Caco-2 (cell line): ENCODE measurements around the gene DIS3L2. TPM values are rescaled to one million over a fixed set of nuclear protein-coding genes. Genes with fewer than 3 reads are reported as not detected.

ENCODE experiments used
- BruUV-seq: library from RNA; stranded (reverse); fragments of 400-500 nt; replicated peaks from 2 replicates; lab custom pipeline; 2021; lab: Mats Ljungman, UMichigan
- CTCF ChIA-PET: fragments of 300-600 bp; sonication (Branson Sonifier 250); formaldehyde crosslinking; loops from one replicate; lab custom pipeline; 2022; ENCODE audit warnings: antibody characterized with exemption; lab: Charles Lee
- POLR2A ChIA-PET: fragments of 300-600 bp; sonication (Branson Sonifier 250); formaldehyde crosslinking; loops from one replicate; lab custom pipeline; 2022; ENCODE audit warnings: antibody characterized with exemption; lab: Charles Lee
- DNase-seq, 2 experiments: peaks; one replicate each; pipeline versions ENCODE4 v3.0.0 to v3.0.0-alpha.2; 2020 to 2022
- H3K27me3 ChIP-seq: replicated peaks from 2 replicates; pipeline ENCODE4 v1.6.0; 2011; ENCODE audit warnings: low read length; ENCODE audit not compliant: control insufficient read depth, insufficient read depth
- H3K36me3 ChIP-seq: 2 replicates; pipeline ENCODE4 v1.5.1; 2011; ENCODE audit warnings: low read length; ENCODE audit not compliant: control insufficient read depth, insufficient read depth
- H3K4me1 ChIP-seq: fragments of 250-450 bp; sonication (Bioruptor Pico); 2 replicates; pipeline ENCODE4 v1.5.1; 2020; ENCODE audit warnings: mild to moderate bottlenecking
- H3K4me3 ChIP-seq: 2 replicates; pipeline ENCODE4 v1.5.1; 2011; ENCODE audit warnings: low read depth, mild to moderate bottlenecking, control low read depth, low read length
- H3K9me3 ChIP-seq: fragments of 250-450 bp; sonication (Bioruptor Pico); 2 replicates; pipeline ENCODE4 v1.5.1; 2020; ENCODE audit warnings: mild to moderate bottlenecking, moderate library complexity
- H3K27ac Mint-ChIP-seq: one replicate; pipeline ENCODE4 v1.8.0; 2022; ENCODE audit warnings: mixed read lengths; ENCODE audit not compliant: unreplicated experiment
- H3K27me3 Mint-ChIP-seq: one replicate; pipeline ENCODE4 v1.8.0; 2022; ENCODE audit warnings: mixed read lengths; ENCODE audit not compliant: insufficient read depth, unreplicated experiment
- H3K36me3 Mint-ChIP-seq: one replicate; pipeline ENCODE4 v1.8.0; 2022; ENCODE audit warnings: mild to moderate bottlenecking, mixed read lengths; ENCODE audit not compliant: insufficient read depth, unreplicated experiment
- H3K4me1 Mint-ChIP-seq: one replicate; pipeline ENCODE4 v1.8.0; 2022; ENCODE audit warnings: low read depth, mixed read lengths; ENCODE audit not compliant: unreplicated experiment
- H3K4me3 Mint-ChIP-seq: one replicate; pipeline ENCODE4 v1.8.0; 2022; ENCODE audit warnings: mild to moderate bottlenecking, moderate library complexity, mixed read lengths; ENCODE audit not compliant: unreplicated experiment
- H3K9me3 Mint-ChIP-seq: one replicate; pipeline ENCODE4 v1.8.0; 2022; ENCODE audit warnings: mixed read lengths; ENCODE audit not compliant: unreplicated experiment
- intact Hi-C: fragments of 100-400 bp; cut with micrococcal nuclease; formaldehyde crosslinking; loops from one replicate; pipeline ENCODE4 v1.10.0; 2022; ENCODE audit not compliant: unreplicated experiment
- total RNA-seq: library from RNA; stranded (reverse); gene quantifications from 2 replicates; pipeline ENCODE4 v1.2.3, GENCODE V29; 2022
- TF ChIP-seq, protein P1 (sequence below), 2 experiments: fragments of 200-600 bp in 1 of 2; IDR thresholded peaks; 1 replicate in 1 of 2; 2 replicates in 1 of 2; pipeline versions ENCODE4 v1.5.1 to v1.8.0; 2011 to 2022; ENCODE audit warnings: antibody characterized with exemption in 1 of 2, control low read depth in 1 of 2, inconsistent platforms in 1 of 2, low read depth in 1 of 2, low read length in 1 of 2, mild to moderate bottlenecking in 1 of 2, moderate library complexity in 1 of 2; ENCODE audit not compliant: insufficient read depth in 1 of 2, severe bottlenecking in 1 of 2, unreplicated experiment in 1 of 2

Gene DIS3L2
- total RNA-seq, 1 experiment from 2014 or later: 15.5 TPM

- Mint-ChIP-seq H3K4me1 (no peaks in the 10 kb centered on the region), H3K27me3 (no peaks in the 10 kb centered on the region), H3K9me3 (no peaks in the 10 kb centered on the region), H3K27ac (no peak overlapping the region), H3K4me3 (no peak overlapping the region), H3K36me3 (no peaks in the 10 kb centered on the region)
- Histone ChIP-seq H3K4me3 (no peak overlapping the region), H3K9me3 (no peaks in the 10 kb centered on the region), H3K4me1 (no peaks in the 10 kb centered on the region), H3K27me3 (no peaks in the 10 kb centered on the region), H3K36me3 (no peaks in the 10 kb centered on the region)
- intact Hi-C loops: no loop called here
- ChIA-PET POLR2A (no interaction called here), CTCF (no interaction called here)
- no peak for DNase-seq
- BruUV-seq: no TSS peak
- TF ChIP-seq, protein P1, sequence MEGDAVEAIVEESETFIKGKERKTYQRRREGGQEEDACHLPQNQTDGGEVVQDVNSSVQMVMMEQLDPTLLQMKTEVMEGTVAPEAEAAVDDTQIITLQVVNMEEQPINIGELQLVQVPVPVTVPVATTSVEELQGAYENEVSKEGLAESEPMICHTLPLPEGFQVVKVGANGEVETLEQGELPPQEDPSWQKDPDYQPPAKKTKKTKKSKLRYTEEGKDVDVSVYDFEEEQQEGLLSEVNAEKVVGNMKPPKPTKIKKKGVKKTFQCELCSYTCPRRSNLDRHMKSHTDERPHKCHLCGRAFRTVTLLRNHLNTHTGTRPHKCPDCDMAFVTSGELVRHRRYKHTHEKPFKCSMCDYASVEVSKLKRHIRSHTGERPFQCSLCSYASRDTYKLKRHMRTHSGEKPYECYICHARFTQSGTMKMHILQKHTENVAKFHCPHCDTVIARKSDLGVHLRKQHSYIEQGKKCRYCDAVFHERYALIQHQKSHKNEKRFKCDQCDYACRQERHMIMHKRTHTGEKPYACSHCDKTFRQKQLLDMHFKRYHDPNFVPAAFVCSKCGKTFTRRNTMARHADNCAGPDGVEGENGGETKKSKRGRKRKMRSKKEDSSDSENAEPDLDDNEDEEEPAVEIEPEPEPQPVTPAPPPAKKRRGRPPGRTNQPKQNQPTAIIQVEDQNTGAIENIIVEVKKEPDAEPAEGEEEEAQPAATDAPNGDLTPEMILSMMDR (IDR thresholded peaks at IDR 0.05; ENCODE audit: insufficient read depth in 1 of 2, low read depth in 1 of 2, low read length in 1 of 2, severe bottlenecking in 1 of 2, unreplicated experiment in 1 of 2): no peak
These were observed 5.4 kb downstream of the DIS3L2 start for GRCh38 chr2:231966886-231967285.

- ChIA-PET CTCF (no interaction called here), POLR2A (no interaction called here)
- no peaks in the 10 kb centered on the region for H3K36me3 ChIP-seq
- H3K27me3 Mint-ChIP-seq: no peaks in the 10 kb centered on the region
- no peak overlapping the region for H3K4me3 ChIP-seq
- H3K9me3 Mint-ChIP-seq: no peaks in the 10 kb centered on the region
- no peaks in the 10 kb centered on the region for H3K4me1 Mint-ChIP-seq
- no peaks in the 10 kb centered on the region for H3K36me3 Mint-ChIP-seq
- no TSS peak for BruUV-seq
- H3K4me3 Mint-ChIP-seq: no peak overlapping the region
- H3K9me3 ChIP-seq: no peaks in the 10 kb centered on the region
- no peaks in the 10 kb centered on the region for H3K27me3 ChIP-seq
- H3K4me1 ChIP-seq: no peaks in the 10 kb centered on the region
- TF ChIP-seq, protein P1 (IDR thresholded peaks at IDR 0.05; ENCODE audit: insufficient read depth in 1 of 2, low read depth in 1 of 2, low read length in 1 of 2, severe bottlenecking in 1 of 2, unreplicated experiment in 1 of 2): no peak
- intact Hi-C loops: no loop called here
- no peak for DNase-seq
- H3K27ac Mint-ChIP-seq: no peak overlapping the region
These were observed 7.3 kb downstream of the DIS3L2 start for GRCh38 chr2:231968820-231969219.

DNA sequence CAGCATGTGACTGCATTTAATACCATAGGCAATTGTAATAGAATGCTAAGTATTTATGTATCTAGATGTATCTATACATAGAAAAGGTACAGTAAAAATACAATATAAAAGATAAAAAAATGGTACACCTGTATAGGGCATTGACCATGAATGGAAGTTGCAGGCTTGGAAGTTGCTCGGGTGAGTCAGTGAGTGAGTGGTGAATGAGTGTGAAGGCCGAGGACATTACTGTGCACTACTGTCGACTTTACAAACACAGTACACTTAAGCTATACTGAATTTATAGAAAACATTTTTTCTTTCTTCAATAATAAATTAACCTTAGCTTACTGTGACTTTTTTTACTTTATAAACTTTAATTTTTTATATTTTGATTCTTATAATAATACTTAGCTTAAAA is 8.9 kb downstream of the DIS3L2 start:
- H3K36me3 Mint-ChIP-seq: no peaks in the 10 kb centered on the region
- DNase-seq: no peak
- TF ChIP-seq, protein P1 (IDR thresholded peaks at IDR 0.05; ENCODE audit: insufficient read depth in 1 of 2, low read depth in 1 of 2, low read length in 1 of 2, severe bottlenecking in 1 of 2, unreplicated experiment in 1 of 2): no peak
- ChIA-PET CTCF (no interaction called here), POLR2A (no interaction called here)
- H3K4me3 Mint-ChIP-seq: no peak overlapping the region
- H3K27ac Mint-ChIP-seq: no peak overlapping the region
- no peaks in the 10 kb centered on the region for H3K9me3 Mint-ChIP-seq
- Histone ChIP-seq H3K9me3 (no peaks in the 10 kb centered on the region), H3K4me3 (no peak overlapping the region), H3K36me3 (no peaks in the 10 kb centered on the region), H3K27me3 (no peaks in the 10 kb centered on the region), H3K4me1 (no peaks in the 10 kb centered on the region)
- intact Hi-C loops: no loop called here
- H3K4me1 Mint-ChIP-seq: no peaks in the 10 kb centered on the region
- BruUV-seq: no TSS peak
- H3K27me3 Mint-ChIP-seq: no peaks in the 10 kb centered on the region
